Measurements from ENCODE around the gene MZB1.

- TF ChIP-seq NRF1 (IDR thresholded peaks at IDR 0.05; ENCODE audit: low read depth, low read length) (no peak), TEAD4 (IDR thresholded peaks at IDR 0.05; ENCODE audit: borderline replicate concordance, insufficient read depth) (no peak), CHD2 (IDR thresholded peaks at IDR 0.05; ENCODE audit: low read length, partially characterized antibody) (no peak), EP300 (IDR thresholded peaks at IDR 0.05; ENCODE audit: borderline replicate concordance in 1 of 2, low read depth in 1 of 2, low read length in 1 of 2) (no peak), TAF1 (IDR thresholded peaks at IDR 0.05; ENCODE audit: borderline replicate concordance, low read depth, low read length) (no peak), RFX5 (IDR thresholded peaks at IDR 0.05; ENCODE audit: low read length) (no peak), GABPA (IDR thresholded peaks at IDR 0.05; ENCODE audit: low read depth) (no peak), MXI1 (IDR thresholded peaks at IDR 0.05; ENCODE audit: low read depth, low read length) (no peak), POLR2AphosphoS5 (IDR thresholded peaks at IDR 0.05; ENCODE audit: low read depth, low read length) (no peak)
- TF ChIP-seq, protein P1, sequence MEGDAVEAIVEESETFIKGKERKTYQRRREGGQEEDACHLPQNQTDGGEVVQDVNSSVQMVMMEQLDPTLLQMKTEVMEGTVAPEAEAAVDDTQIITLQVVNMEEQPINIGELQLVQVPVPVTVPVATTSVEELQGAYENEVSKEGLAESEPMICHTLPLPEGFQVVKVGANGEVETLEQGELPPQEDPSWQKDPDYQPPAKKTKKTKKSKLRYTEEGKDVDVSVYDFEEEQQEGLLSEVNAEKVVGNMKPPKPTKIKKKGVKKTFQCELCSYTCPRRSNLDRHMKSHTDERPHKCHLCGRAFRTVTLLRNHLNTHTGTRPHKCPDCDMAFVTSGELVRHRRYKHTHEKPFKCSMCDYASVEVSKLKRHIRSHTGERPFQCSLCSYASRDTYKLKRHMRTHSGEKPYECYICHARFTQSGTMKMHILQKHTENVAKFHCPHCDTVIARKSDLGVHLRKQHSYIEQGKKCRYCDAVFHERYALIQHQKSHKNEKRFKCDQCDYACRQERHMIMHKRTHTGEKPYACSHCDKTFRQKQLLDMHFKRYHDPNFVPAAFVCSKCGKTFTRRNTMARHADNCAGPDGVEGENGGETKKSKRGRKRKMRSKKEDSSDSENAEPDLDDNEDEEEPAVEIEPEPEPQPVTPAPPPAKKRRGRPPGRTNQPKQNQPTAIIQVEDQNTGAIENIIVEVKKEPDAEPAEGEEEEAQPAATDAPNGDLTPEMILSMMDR (IDR thresholded peaks at IDR 0.05), result no peak
- TF ChIP-seq, protein P2, sequence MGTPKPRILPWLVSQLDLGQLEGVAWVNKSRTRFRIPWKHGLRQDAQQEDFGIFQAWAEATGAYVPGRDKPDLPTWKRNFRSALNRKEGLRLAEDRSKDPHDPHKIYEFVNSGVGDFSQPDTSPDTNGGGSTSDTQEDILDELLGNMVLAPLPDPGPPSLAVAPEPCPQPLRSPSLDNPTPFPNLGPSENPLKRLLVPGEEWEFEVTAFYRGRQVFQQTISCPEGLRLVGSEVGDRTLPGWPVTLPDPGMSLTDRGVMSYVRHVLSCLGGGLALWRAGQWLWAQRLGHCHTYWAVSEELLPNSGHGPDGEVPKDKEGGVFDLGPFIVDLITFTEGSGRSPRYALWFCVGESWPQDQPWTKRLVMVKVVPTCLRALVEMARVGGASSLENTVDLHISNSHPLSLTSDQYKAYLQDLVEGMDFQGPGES (IDR thresholded peaks at IDR 0.05; ENCODE audit: low read depth, low read length), result no peak
- TF ChIP-seq, protein P3, sequence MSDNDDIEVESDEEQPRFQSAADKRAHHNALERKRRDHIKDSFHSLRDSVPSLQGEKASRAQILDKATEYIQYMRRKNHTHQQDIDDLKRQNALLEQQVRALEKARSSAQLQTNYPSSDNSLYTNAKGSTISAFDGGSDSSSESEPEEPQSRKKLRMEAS (IDR thresholded peaks at IDR 0.05; ENCODE audit: low read depth), result no peak
These were observed 4.4 kb downstream of the MZB1 start for GRCh38 chr5:139385061-139386049.

Measured in SK-N-SH (cell line).